ENCODE measurements around the gene KCNIP3. TPM values are rescaled to one million over a fixed set of nuclear protein-coding genes. Genes with fewer than 3 reads are reported as not detected.

KCNIP3 gene
- total RNA-seq, 1 donor from 2014 or later = 0.64 TPM

DNA sequence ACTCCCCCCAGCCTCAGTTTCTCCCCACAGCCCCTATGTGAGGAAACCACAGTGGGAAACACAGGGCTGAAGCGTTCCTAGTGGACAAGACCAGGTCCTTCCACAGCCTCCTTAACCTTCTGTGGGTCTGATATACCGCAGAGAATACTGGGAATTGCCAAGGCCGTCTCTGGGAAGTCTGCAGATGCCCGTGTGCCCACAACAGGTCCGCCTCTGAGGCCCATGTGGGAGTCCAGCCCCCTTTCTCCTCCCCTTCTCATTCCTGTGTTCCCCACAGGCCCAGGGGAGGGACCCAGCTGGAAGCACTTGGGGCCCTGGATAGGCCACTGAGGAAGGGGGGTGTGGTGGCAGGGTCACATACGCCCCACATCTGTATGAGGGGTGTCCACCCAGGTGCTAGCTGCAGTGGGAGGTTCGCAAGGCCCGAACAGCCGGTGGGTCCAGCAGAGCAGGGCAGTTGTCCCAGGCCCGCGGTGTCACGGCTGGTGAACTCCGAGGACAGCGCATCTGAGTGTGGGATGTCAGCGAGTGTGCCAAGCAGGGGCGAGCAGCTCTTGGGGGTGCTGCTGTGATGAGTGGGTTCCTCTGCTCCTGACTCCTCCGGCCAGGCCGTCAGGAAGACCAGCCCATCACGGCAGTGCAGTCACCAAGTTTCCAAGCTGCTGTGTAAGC is 2.4 kb upstream of the KCNIP3 start:
- Histone ChIP-seq H3K27ac (no peak overlapping the region), H3K9me3 (ENCODE audit: low read depth) (no peaks in the 10 kb centered on the region)

DNA sequence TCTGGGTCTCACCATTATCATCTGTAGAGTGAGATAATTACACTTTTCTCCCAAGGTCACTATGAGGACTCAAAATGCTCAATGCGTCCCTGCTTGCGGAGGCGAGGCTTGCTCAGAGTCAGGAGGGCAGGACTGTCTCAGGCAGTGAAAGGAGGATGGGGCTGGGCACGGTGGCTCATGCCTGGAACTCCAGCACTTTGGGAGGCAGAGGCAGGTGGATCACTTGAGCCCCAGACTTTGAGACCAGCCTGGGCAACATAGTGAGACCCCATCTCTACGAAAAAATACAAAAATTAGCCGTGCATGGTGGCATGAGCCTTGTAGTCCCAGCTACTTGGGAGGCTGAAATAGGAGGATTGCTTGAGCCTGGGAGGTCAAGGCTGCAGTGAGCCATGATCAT is 1.8 kb upstream of the KCNIP3 start:
- peaks cover 22% of the 10 kb centered on the region for H3K4me1 Mint-ChIP-seq
- DNase-seq (ENCODE audit: low spot score) = no peak

More for the DNA sequence above, 2.4 kb upstream of the KCNIP3 start:
- Mint-ChIP-seq H3K27ac (peak overlapping the region; percentile 29), H3K9me3 (peaks cover 22% of the 10 kb centered on the region), H3K4me1 (peaks cover 22% of the 10 kb centered on the region), H3K27me3 (ENCODE audit: insufficient read depth, low read depth) (peaks cover 5% of the 10 kb centered on the region), H3K4me3 (no peak overlapping the region), H3K36me3 (peaks cover 3% of the 10 kb centered on the region)
- no peaks in the 10 kb centered on the region for H3K79me2 ChIP-seq (ENCODE audit: low read depth)
- TF ChIP-seq, protein P1, sequence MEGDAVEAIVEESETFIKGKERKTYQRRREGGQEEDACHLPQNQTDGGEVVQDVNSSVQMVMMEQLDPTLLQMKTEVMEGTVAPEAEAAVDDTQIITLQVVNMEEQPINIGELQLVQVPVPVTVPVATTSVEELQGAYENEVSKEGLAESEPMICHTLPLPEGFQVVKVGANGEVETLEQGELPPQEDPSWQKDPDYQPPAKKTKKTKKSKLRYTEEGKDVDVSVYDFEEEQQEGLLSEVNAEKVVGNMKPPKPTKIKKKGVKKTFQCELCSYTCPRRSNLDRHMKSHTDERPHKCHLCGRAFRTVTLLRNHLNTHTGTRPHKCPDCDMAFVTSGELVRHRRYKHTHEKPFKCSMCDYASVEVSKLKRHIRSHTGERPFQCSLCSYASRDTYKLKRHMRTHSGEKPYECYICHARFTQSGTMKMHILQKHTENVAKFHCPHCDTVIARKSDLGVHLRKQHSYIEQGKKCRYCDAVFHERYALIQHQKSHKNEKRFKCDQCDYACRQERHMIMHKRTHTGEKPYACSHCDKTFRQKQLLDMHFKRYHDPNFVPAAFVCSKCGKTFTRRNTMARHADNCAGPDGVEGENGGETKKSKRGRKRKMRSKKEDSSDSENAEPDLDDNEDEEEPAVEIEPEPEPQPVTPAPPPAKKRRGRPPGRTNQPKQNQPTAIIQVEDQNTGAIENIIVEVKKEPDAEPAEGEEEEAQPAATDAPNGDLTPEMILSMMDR (IDR thresholded peaks at IDR 0.05) = no peak
- TF ChIP-seq EZH2phosphoT487 (IDR thresholded peaks at IDR 0.05) (no peak), EZH2 (IDR thresholded peaks at IDR 0.05) (no peak)
- H3K36me3 ChIP-seq = no peaks in the 10 kb centered on the region
- H3K4me2 ChIP-seq = no peak overlapping the region
- no peaks in the 10 kb centered on the region for H3K27me3 ChIP-seq
- no peaks in the 10 kb centered on the region for H4K20me1 ChIP-seq (ENCODE audit: low read depth)
- no peak overlapping the region for H3K9ac ChIP-seq
- H3K4me1 ChIP-seq = no peaks in the 10 kb centered on the region
- DNase-seq (ENCODE audit: low spot score) = no peak
- no peak overlapping the region for H3K4me3 ChIP-seq
- H2AFZ ChIP-seq (replicated peaks) = no peak overlapping the region
- no peaks in the 10 kb centered on the region for H3F3A ChIP-seq (ENCODE audit: low read depth)

DNA sequence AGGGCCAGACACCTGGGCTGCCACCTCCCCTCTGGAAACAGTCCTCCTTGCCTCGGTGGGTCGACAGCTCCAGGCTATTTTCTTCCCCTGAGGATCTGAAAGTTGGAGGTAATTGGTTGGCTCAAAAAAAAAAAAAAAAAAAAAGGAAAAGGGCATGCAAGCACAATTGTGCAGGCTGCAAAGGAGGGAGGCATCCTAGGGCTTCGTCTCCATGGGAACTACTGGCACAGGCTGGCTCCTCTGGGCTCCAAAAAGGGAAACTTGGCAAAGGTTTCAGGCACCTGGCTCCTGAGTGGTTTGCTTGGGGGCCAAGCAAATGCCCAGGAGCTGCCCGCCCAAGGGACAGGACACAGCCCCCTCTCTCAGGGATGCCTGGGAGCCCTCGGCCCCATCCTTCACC is 1.1 kb upstream of the KCNIP3 start:
- Histone ChIP-seq H3K27me3 (no peaks in the 10 kb centered on the region), H3K4me2 (no peak overlapping the region), H3F3A (ENCODE audit: low read depth) (no peaks in the 10 kb centered on the region), H3K36me3 (no peaks in the 10 kb centered on the region), H3K4me3 (no peak overlapping the region), H2AFZ (replicated peaks) (no peak overlapping the region), H4K20me1 (ENCODE audit: low read depth) (no peaks in the 10 kb centered on the region), H3K4me1 (no peaks in the 10 kb centered on the region), H3K27ac (no peak overlapping the region), H3K9me3 (ENCODE audit: low read depth) (no peaks in the 10 kb centered on the region), H3K79me2 (ENCODE audit: low read depth) (no peaks in the 10 kb centered on the region), H3K9ac (no peak overlapping the region)
- no peak overlapping the region for H3K27ac Mint-ChIP-seq
- H3K4me1 Mint-ChIP-seq = peaks cover 22% of the 10 kb centered on the region
- H3K9me3 Mint-ChIP-seq = peaks cover 11% of the 10 kb centered on the region
- H3K36me3 Mint-ChIP-seq = no peaks in the 10 kb centered on the region
- no peak for TF ChIP-seq EZH2 (IDR thresholded peaks at IDR 0.05)
- H3K27me3 Mint-ChIP-seq (ENCODE audit: insufficient read depth, low read depth) = peaks cover 5% of the 10 kb centered on the region
- H3K4me3 Mint-ChIP-seq = no peak overlapping the region
- peak; percentile 30 for DNase-seq (ENCODE audit: low spot score)

More for the DNA sequence above, 1.8 kb upstream of the KCNIP3 start:
- Histone ChIP-seq H3K9ac (no peak overlapping the region), H3K79me2 (ENCODE audit: low read depth) (no peaks in the 10 kb centered on the region), H3K27ac (no peak overlapping the region), H3K9me3 (ENCODE audit: low read depth) (no peaks in the 10 kb centered on the region), H3F3A (ENCODE audit: low read depth) (no peaks in the 10 kb centered on the region), H3K4me2 (no peak overlapping the region), H3K4me3 (no peak overlapping the region), H2AFZ (replicated peaks) (no peak overlapping the region), H3K4me1 (no peaks in the 10 kb centered on the region), H4K20me1 (ENCODE audit: low read depth) (no peaks in the 10 kb centered on the region), H3K36me3 (no peaks in the 10 kb centered on the region), H3K27me3 (no peaks in the 10 kb centered on the region)
- Mint-ChIP-seq H3K27me3 (ENCODE audit: insufficient read depth, low read depth) (peaks cover 5% of the 10 kb centered on the region), H3K9me3 (peaks cover 17% of the 10 kb centered on the region), H3K4me3 (no peak overlapping the region), H3K27ac (no peak overlapping the region), H3K36me3 (no peaks in the 10 kb centered on the region)
- TF ChIP-seq, protein P1 (IDR thresholded peaks at IDR 0.05) = no peak
- no peak for TF ChIP-seq EZH2 (IDR thresholded peaks at IDR 0.05)
- no peak for TF ChIP-seq EZH2phosphoT487 (IDR thresholded peaks at IDR 0.05)

DNA sequence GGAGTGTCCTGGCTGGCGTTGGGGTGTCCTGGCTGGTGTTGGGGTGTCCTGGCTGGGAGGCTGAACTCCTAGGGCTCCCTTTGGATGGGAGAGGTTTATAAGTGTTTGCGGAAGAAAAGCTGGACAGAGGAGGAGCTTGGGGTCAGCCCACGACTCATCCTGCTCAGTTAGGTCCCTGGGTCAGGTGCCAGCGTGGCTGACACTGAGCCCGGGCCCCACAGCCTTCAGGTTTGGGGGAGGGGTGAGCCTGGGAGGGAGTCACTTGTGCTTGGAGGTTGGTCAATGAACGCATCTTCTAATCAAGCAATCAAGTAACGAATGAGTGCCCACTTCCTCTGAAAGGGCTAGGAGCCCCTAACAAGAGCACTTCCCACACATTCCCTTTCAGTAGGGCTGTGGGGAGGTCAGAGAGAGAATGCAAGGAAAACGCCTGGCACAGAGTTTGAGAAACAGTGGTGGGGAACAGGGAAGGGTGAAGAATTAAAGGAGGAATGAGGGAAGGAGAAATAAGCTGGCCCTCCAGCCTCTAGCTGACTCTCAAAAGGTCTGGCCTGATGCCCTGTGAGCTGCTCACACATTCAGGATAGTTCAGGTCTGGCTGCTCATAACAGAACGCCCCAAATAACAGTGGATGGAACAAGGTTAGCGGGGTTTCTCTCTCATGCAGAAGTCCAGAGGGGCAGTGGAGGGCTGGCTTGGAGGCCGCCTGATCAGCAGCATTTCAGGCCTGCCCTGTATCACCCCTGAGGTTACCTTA is 670 bp downstream of the KCNIP3 start:
- peak overlapping the region; percentile 62 for H3K4me3 Mint-ChIP-seq
- Histone ChIP-seq H3K4me3 (no peak overlapping the region), H3K4me1 (no peaks in the 10 kb centered on the region)

More for the DNA sequence above, 670 bp downstream of the KCNIP3 start:
- Histone ChIP-seq H3K79me2 (ENCODE audit: low read depth) (no peaks in the 10 kb centered on the region), H3K9me3 (ENCODE audit: low read depth) (no peaks in the 10 kb centered on the region), H2AFZ (replicated peaks) (no peak overlapping the region), H3K36me3 (no peaks in the 10 kb centered on the region), H4K20me1 (ENCODE audit: low read depth) (no peaks in the 10 kb centered on the region), H3K4me2 (peak overlapping the region; percentile 57), H3K9ac (no peak overlapping the region), H3F3A (ENCODE audit: low read depth) (no peaks in the 10 kb centered on the region), H3K27ac (no peak overlapping the region), H3K27me3 (no peaks in the 10 kb centered on the region)
- H3K36me3 Mint-ChIP-seq = no peaks in the 10 kb centered on the region
- TF ChIP-seq EZH2phosphoT487 (IDR thresholded peaks at IDR 0.05) = no peak
- TF ChIP-seq, protein P1 (IDR thresholded peaks at IDR 0.05) = no peak
- TF ChIP-seq EZH2 (IDR thresholded peaks at IDR 0.05) = no peak
- H3K27ac Mint-ChIP-seq = peak overlapping the region; percentile 54
- no peak for DNase-seq (ENCODE audit: low spot score)
- peaks cover 22% of the 10 kb centered on the region for H3K4me1 Mint-ChIP-seq
- H3K9me3 Mint-ChIP-seq = no peaks in the 10 kb centered on the region
- H3K27me3 Mint-ChIP-seq (ENCODE audit: insufficient read depth, low read depth) = peaks cover 7% of the 10 kb centered on the region

Data from neural progenitor cell (in vitro differentiated cells).